C1 segment of cervical spinal cord (tissue), 14 donors: ENCODE data around the gene SIM1.

Experiments
- DNase-seq, 14 donors: peaks; one replicate each; lab custom pipeline; 2025; lab: John Stamatoyannopoulos, UW

The SIM1 gene

GRCh38 chr6:100464903-100465700 lies at the start of gene SIM1:
SIM1 (minus strand) TSS chr6:100464921; CDS start chr6:100463468, 1,453 bp downstream.
- DNase-seq, result peak in 2 of 14 donors; percentile 5 to 23

- DNase-seq, result no peak
Observed at GRCh38 chr6:100512203-100512862, 47.6 kb upstream of the SIM1 start.

GRCh38 chr6:100509101-100509500 lies 44.4 kb upstream of the SIM1 start:
- DNase-seq, result no peak

- DNase-seq, result no peak
Observed at GRCh38 chr6:100506651-100507050, 41.9 kb upstream of the SIM1 start.

- DNase-seq, result no peak
Observed at GRCh38 chr6:100504786-100505737, 40.3 kb upstream of the SIM1 start.

GRCh38 chr6:100503043-100503705 lies 38.5 kb upstream of the SIM1 start:
- DNase-seq, result no peak

- no peak for DNase-seq
Observed at GRCh38 chr6:100493206-100493888, 28.6 kb upstream of the SIM1 start.

GRCh38 chr6:100491952-100492670 lies 27.4 kb upstream of the SIM1 start:
- DNase-seq, result no peak

- DNase-seq, result no peak
Observed at GRCh38 chr6:100490065-100490464, 25.3 kb upstream of the SIM1 start.

GRCh38 chr6:100488244-100488643 lies 23.5 kb upstream of the SIM1 start:
- DNase-seq, result no peak

GRCh38 chr6:100487638-100488037 lies 22.9 kb upstream of the SIM1 start:
- DNase-seq, result no peak

GRCh38 chr6:100485268-100485667 lies 20.5 kb upstream of the SIM1 start:
- no peak for DNase-seq

GRCh38 chr6:100484474-100484873 lies 19.8 kb upstream of the SIM1 start:
- DNase-seq, result no peak

GRCh38 chr6:100482698-100483097 lies 18.0 kb upstream of the SIM1 start:
- no peak for DNase-seq

GRCh38 chr6:100479179-100480035 lies 14.7 kb upstream of the SIM1 start:
- no peak for DNase-seq

- no peak for DNase-seq
Observed at GRCh38 chr6:100475554-100476320, 11.0 kb upstream of the SIM1 start.

- DNase-seq, result no peak
Observed at GRCh38 chr6:100473182-100473581, 8.5 kb upstream of the SIM1 start.

GRCh38 chr6:100472674-100473073 lies 8.0 kb upstream of the SIM1 start:
- DNase-seq, result peak in 1 of 14 donors; percentile 1
